MM.1S (cell line): ENCODE results near the gene BHMT2.

Experiments
- DNase-seq: peaks from one replicate; pipeline ENCODE4 v3.0.0-alpha.2; 2015
- H2AFZ ChIP-seq: fragments of 300-600 bp; sonication (generic); 2 replicates; pipeline ENCODE4 v1.6.0; 2016; ENCODE audit warnings: antibody characterized with exemption, low read length
- H3F3A ChIP-seq: fragments of 300-600 bp; sonication (generic); 2 replicates; pipeline ENCODE4 v1.6.1; 2016; ENCODE audit warnings: mild to moderate bottlenecking, antibody characterized with exemption, low read length, moderate library complexity, mixed read lengths; ENCODE audit not compliant: insufficient read depth
- H3K27ac ChIP-seq: fragments of 300-600 bp; sonication (generic); 2 replicates; pipeline ENCODE4 v1.5.1; 2016; ENCODE audit warnings: mild to moderate bottlenecking, low read length
- H3K27me3 ChIP-seq: fragments of 300-600 bp; sonication (generic); replicated peaks from 2 replicates; pipeline ENCODE4 v1.6.0; 2016; ENCODE audit warnings: low read length; ENCODE audit not compliant: insufficient read depth
- H3K36me3 ChIP-seq: fragments of 300-600 bp; sonication (generic); replicated peaks from 2 replicates; pipeline ENCODE4 v1.6.1; 2016; ENCODE audit warnings: mild to moderate bottlenecking, low read length, mixed read lengths; ENCODE audit not compliant: insufficient read depth
- H3K4me1 ChIP-seq: fragments of 300-600 bp; sonication (generic); 2 replicates; pipeline ENCODE4 v1.6.1; 2016; ENCODE audit warnings: low read length, mixed read lengths
- H3K4me2 ChIP-seq: fragments of 300-600 bp; sonication (generic); 2 replicates; pipeline ENCODE4 v1.6.0; 2016; ENCODE audit warnings: low read depth, low read length
- H3K4me3 ChIP-seq: fragments of 300-600 bp; sonication (generic); 2 replicates; pipeline ENCODE4 v1.5.1; 2016; ENCODE audit warnings: low read length, mixed read lengths
- H3K79me2 ChIP-seq: fragments of 300-600 bp; sonication (generic); 2 replicates; pipeline ENCODE4 v1.6.1; 2016; ENCODE audit warnings: mixed run types, low read length, mixed read lengths
- H3K9ac ChIP-seq: fragments of 300-600 bp; sonication (generic); 2 replicates; pipeline ENCODE4 v1.6.1; 2016; ENCODE audit warnings: low read length, mixed read lengths
- H3K9me2 ChIP-seq: fragments of 300-600 bp; sonication (generic); replicated peaks from 2 replicates; pipeline ENCODE4 v1.6.1; 2016; ENCODE audit warnings: mild to moderate bottlenecking, low read length, mixed read lengths; ENCODE audit not compliant: insufficient read depth
- H3K9me3 ChIP-seq: fragments of 300-600 bp; sonication (generic); replicated peaks from 2 replicates; pipeline ENCODE4 v1.6.1; 2016; ENCODE audit warnings: mild to moderate bottlenecking, low read length, mixed read lengths; ENCODE audit not compliant: insufficient read depth
- H4K20me1 ChIP-seq: fragments of 300-600 bp; sonication (generic); 2 replicates; pipeline ENCODE4 v1.6.1; 2016; ENCODE audit warnings: mild to moderate bottlenecking, low read length, moderate library complexity, mixed read lengths; ENCODE audit not compliant: insufficient read depth
- CTCF ChIP-seq: fragments of 300-600 bp; sonication (generic); IDR thresholded peaks from 2 replicates; pipeline ENCODE4 v1.5.1; 2016; ENCODE audit warnings: antibody characterized with exemption, low read length, mixed read lengths
- EZH2 ChIP-seq: fragments of 300-600 bp; sonication (generic); optimal IDR thresholded peaks from 2 replicates; pipeline ENCODE3; 2017; ENCODE audit warnings: low read depth, mild to moderate bottlenecking, antibody characterized with exemption, low read length, mixed read lengths
- EZH2phosphoT487 ChIP-seq: fragments of 300-600 bp; sonication (generic); IDR thresholded peaks from 2 replicates; pipeline ENCODE4 v1.6.1; 2018; ENCODE audit warnings: antibody characterized with exemption, low read length

BHMT2 gene

GRCh38 chr5:79105868-79106267 is 36.3 kb downstream of the BHMT2 start:
- Histone ChIP-seq H3K36me3 (no peaks in the 10 kb centered on the region), H3K9me2 (no peaks in the 10 kb centered on the region), H3K4me2 (no peak overlapping the region), H2AFZ (no peak overlapping the region), H3K27me3 (no peaks in the 10 kb centered on the region), H3K4me1 (no peaks in the 10 kb centered on the region), H4K20me1 (no peaks in the 10 kb centered on the region), H3F3A (no peaks in the 10 kb centered on the region), H3K4me3 (no peak overlapping the region), H3K9me3 (no peaks in the 10 kb centered on the region), H3K9ac (no peak overlapping the region), H3K79me2 (no peaks in the 10 kb centered on the region), H3K27ac (no peak overlapping the region)
- no peak for DNase-seq
- no peak for TF ChIP-seq CTCF
- no peak for TF ChIP-seq EZH2phosphoT487
- no peak for TF ChIP-seq EZH2

- H3K9me2 ChIP-seq, result no peaks in the 10 kb centered on the region
- no peaks in the 10 kb centered on the region for H3K4me1 ChIP-seq
- DNase-seq, result no peak
- H3K4me2 ChIP-seq, result no peak overlapping the region
- H3K36me3 ChIP-seq, result no peaks in the 10 kb centered on the region
- no peak overlapping the region for H3K4me3 ChIP-seq
- H4K20me1 ChIP-seq, result no peaks in the 10 kb centered on the region
- H2AFZ ChIP-seq, result no peak overlapping the region
- H3K79me2 ChIP-seq, result no peaks in the 10 kb centered on the region
- H3F3A ChIP-seq, result no peaks in the 10 kb centered on the region
- no peak overlapping the region for H3K27ac ChIP-seq
- no peak overlapping the region for H3K9ac ChIP-seq
- no peaks in the 10 kb centered on the region for H3K27me3 ChIP-seq
- H3K9me3 ChIP-seq, result no peaks in the 10 kb centered on the region
- no peak for TF ChIP-seq EZH2phosphoT487
- TF ChIP-seq EZH2, result no peak
- TF ChIP-seq CTCF, result no peak
Measured at GRCh38 chr5:79107020-79107796, 37.6 kb downstream of the BHMT2 start.

GRCh38 chr5:79108086-79108485 is 38.5 kb downstream of the BHMT2 start:
- Histone ChIP-seq H3K4me3 (no peak overlapping the region), H3K9me2 (no peaks in the 10 kb centered on the region), H2AFZ (no peak overlapping the region), H3F3A (no peaks in the 10 kb centered on the region), H3K36me3 (no peaks in the 10 kb centered on the region), H3K4me1 (no peaks in the 10 kb centered on the region), H3K27me3 (no peaks in the 10 kb centered on the region), H3K27ac (no peak overlapping the region), H3K79me2 (no peaks in the 10 kb centered on the region), H3K9me3 (no peaks in the 10 kb centered on the region), H3K9ac (no peak overlapping the region), H3K4me2 (no peak overlapping the region), H4K20me1 (no peaks in the 10 kb centered on the region)
- TF ChIP-seq EZH2phosphoT487 (no peak), EZH2 (no peak), CTCF (no peak)
- DNase-seq, result no peak
